ENCODE measurements around the gene EPHB1.

EPHB1 gene

GRCh38 chr3:134794950-134795745, at the start of gene EPHB1:
EPHB1 (plus strand) TSS chr3:134795260.
- peak; percentile 95 for DNase-seq

DNA sequence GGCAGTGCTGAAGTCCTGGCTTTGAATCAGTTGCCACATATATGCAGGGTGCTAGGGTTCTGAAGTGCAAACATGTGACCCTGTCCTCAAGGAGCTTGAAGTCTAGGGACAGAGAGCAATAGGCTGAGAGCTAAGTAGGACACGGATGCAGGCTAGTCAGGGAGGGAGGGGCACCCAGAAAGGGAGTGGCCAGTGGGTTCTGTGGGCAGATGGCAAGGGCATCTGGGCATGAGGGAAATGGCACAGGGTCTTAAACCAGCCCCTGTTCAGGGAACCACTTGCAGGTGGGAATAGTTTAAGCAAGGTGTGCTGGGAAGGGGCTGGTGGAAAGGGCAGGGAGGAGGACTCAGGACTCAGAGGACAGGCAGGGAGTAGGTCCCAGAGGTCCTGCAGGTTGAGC, 46.4 kb upstream of the EPHB1 start:
- DNase-seq = no peak

- no peak for DNase-seq
Measured at GRCh38 chr3:134749174-134749573, 45.9 kb upstream of the EPHB1 start.

DNA sequence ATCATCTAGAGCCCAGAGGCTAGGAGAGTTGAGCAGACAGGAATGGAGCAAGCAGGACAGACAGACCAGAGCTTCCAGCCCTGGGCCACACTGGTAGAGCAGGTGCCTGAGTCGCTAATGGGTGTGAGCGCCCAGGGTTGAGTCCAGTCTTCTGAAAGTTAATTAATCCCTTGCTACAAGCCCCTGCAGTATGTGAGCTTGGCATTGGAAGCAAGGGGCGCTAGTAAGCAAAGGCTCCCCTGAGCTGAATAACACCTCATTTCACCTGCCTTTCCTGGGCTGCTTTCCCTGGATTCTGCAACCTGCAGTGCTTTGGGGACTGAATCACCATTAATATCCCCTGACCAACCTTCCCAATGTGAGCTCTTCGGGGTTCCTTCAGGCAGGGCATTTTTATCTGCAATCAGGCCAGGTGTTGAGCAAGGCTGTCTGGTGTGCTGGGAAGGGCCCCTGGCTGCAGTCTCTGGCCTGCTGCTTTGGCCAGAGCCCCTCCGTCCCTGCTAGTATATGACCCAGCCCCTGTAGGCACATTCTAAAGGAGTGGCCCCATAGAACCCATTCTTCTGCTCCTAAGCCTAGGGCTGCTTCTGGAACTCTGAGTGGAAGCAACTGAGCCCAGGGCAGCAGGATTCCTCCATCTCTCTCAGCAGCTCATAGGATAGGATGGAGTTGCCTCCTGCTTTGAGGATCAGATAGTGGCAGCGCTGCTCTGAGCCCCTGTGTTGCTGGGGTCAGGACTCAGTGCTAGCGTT, 45.1 kb upstream of the EPHB1 start:
- DNase-seq = no peak

DNA sequence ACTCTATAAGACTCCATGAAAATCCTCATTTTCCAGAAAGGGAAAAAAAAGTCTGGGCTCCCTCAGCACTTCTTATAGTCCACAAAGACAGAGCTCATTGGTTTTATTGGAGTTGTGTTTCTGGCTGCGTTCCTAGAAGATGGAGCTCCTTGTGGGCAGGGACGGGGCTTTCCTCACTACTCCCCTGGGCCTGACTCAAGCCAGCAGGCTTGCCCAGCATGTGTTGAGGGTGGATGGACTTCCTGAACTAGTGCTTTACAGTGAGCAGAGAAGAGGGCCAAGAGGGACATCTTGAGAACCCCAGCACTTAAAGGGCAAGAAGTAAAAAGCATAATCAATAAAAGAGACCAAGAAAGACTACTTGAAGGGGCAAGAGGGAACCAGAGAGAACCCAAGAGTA, 43.2 kb upstream of the EPHB1 start:
- DNase-seq = no peak

DNA sequence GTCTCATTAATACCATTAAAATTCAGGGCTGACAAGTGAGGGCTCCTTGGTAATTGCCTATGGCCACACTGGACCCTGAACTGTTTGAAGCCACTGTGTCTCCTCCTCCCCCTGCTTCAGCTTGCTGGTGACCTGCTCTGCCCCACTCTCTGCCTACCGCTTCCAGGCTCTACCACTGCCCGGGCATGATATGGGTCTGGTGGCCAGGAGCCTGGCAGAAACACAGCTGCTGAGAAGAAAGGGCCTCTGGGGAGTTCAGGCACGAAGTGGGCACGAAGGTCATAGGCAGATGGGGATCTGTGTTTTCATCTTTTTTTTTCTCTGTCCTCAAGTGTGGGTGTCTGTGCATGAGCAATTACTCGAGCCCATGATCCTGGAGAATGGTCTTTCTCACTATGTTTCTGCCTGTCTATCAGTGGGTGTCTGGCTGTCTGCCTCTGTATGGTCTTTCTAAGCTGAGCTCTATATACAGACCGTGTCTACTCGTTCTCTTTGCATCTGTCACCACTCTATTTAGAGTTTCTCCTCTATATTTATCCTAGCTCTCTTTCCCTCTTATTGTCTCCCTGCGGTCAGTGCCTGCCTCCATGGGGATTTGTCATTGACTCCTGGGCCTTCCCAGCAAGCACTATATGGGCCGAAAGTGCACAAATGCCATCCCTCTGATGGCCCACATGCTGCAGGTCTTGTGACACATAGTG, 42.1 kb upstream of the EPHB1 start:
- DNase-seq = no peak

- no peak for DNase-seq
Measured at GRCh38 chr3:134753999-134754742, 40.9 kb upstream of the EPHB1 start.

DNA sequence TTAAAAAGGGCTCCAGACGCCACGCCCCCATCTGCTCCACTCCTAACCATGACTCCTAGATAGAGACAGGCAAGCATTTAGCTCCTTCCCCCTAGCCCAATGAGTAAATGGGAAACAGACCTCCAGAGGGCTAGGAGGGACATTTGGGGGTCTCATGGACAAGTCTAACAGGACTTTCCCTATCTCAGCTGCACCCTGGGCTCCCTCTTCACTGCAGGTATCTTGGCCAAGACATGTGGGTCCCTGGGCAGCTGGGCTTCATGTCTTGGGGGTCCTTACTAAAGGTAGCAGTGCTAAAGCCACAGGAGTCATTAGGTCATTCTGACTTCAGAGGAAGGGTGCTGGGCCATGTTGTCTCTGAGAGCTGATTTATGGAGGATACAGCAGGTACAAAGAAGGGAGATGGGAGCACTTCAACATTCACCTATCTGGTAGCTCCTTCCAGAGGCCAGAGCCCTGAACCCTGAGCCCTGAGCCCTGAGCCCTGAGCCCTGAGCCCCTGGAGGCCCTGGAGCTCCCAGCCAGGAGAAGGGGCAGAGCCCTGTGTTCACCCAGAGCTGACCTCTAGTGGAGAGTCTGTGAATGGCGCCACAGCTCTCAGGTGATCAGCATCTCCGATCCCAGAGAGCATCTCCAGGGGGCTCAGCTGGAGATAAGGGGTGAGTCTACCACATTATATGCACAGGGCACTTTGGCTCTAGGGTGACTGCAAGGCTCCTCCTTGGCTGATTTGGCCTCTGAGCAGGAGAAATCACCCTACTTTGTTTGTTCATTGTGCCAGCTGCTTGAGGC, 40.1 kb upstream of the EPHB1 start:
- DNase-seq = no peak

- DNase-seq = no peak
Measured at GRCh38 chr3:134755821-134756220, 39.2 kb upstream of the EPHB1 start.

DNA sequence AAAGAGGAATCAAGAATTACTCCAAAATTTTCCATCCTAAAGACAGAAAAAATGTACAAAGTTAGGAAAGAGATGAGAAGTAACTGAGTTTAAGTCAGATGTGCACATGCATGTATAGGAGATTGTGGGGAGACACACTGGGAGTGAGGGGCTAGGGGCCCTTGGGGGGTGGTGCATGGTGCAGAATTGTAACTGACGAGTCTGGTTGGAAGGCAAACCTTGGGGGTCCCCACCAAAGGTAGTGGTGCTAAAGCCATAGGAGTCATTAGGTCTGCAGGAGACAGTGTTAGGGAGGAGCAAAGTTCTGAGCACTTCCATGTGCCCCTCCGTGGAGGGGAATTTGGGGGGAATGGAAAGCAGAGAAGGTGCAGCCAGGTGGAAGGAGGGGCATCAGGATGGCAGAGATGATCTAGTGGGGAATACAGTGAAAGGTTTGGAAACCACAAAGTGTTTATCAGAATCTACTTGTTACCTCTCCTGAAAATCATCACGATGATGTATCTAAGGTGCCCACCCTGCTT, 37.5 kb upstream of the EPHB1 start:
- no peak for DNase-seq

DNA sequence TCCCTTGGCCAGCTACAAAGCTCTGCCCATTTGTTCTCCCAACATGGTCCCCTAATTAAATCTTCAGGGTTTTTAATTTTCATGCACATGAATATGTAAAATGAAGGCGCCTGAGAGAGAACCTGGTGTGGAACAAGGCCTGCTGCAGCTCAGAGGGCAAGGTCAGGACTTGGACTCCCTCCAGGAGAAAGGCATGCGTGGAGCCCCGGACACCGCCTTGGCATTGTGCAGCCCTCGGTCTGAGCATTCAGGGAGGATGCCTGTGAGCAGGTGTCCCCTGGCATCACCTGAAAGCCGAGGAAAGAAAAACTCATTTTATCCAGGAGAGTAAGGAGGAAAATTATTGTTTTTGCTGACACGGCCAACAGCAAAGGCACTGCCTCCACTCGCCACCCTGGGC, 33.8 kb upstream of the EPHB1 start:
- no peak for DNase-seq

- no peak for DNase-seq
Measured at GRCh38 chr3:134762016-134762415, 33.0 kb upstream of the EPHB1 start.

DNA sequence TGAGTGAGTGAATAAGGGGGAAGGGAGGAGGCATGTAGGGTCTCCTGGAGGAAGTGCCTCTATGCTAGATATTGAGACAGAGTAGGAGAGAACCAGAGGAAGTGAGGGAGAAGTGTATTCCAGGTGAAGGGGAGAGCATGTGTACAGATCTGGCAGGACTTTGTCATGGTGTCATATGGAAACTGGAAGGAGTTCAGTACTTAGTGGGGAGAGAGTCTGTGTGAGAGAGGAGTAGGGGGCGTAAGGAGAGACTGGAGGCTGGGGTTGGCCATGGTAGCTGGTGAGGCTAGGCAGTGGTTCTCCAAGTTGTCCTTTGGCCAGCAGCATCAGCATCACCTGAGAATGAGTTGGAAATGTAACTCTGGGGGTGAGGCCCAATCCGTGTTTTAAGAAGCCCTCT, 29.6 kb upstream of the EPHB1 start:
- DNase-seq = no peak

DNA sequence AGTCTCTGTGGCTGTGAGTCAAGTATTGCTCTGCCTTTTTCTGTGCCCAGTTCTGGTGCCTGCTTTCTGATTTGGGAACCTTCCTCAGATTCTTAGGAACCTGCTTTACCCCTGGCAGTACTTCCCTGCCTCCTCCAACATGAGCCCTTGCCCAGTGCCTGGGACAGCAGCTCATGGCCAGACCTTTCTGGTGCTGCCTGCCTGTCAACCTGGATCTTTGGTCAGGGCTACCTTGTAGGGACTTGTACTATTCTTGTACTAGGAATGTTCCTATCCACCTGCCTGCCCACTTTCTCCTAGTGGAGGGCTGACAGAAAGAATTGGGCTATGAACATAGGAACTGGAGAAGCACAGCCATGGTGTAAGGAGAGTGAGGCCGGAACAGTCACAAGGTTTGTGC, 28.8 kb upstream of the EPHB1 start:
- DNase-seq = no peak

DNA sequence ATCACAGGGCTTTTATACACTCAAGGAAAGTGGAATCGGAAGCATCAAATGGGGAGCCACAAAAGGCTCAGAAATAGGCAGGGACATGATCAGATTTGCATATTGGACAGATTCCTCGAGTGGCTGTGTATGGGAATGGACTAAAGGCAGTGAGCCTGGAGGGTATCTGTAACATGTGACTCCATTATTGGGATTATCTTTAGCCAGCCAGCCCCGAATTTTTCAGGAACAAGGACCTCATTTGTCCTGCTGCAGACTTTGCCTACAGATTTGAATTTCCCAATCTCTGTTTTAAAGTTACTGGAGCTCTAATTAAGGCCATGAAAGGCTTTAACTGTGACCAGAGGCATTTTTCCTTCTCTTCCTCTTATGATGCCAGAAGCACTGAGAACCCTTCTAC, 26.9 kb upstream of the EPHB1 start:
- no peak for DNase-seq

- DNase-seq = no peak
Measured at GRCh38 chr3:134768837-134769236, 26.2 kb upstream of the EPHB1 start.

DNA sequence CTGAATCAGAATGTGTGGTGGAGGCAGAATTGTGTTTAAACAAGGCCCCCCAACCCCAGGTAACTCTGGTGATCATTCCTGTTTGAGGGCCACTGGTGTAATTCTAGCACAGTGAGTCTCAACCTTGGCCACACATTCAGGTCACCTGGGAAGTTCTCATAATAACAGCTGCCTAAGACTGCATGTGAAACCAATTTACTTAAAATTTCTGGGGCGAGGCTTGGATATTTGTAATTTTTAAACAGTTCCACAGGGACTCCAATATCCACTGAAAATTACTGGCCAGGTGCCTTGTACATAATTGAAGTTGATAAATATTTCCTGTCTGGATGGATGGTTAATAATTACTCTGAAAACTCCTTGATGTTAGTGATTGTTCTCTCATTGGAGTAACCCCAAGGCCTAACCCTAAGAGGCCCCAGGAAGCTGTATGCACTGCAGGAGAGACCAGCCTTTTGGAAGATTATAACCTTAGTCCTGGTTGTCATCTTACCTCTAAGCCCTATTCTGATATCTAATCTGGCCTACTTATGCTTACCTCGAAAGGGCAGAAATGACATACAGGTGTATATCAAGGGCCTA, 25.7 kb upstream of the EPHB1 start:
- no peak for DNase-seq

DNA sequence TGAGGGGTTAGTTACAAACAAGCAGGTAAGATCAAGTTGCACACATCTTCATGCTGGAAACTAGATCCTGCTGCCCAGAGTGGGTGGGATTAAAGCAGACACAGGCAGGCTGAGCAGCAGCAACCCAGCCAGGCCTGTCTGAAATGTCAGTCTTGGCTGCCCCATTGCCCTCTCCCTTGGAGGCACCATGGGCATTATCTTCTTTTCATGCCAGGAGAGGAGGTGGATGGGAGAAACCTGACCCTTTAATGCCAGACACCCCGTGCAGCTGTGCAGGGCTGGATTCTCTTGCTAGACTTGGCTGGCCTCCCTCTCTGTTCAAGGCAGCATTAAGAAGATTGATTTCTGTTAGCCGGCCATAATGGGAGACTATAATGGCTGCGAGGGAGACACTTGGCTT, 23.0 kb upstream of the EPHB1 start:
- DNase-seq = peak; percentile 19

GRCh38 chr3:134772591-134772990, 22.5 kb upstream of the EPHB1 start:
- DNase-seq = no peak

DNA sequence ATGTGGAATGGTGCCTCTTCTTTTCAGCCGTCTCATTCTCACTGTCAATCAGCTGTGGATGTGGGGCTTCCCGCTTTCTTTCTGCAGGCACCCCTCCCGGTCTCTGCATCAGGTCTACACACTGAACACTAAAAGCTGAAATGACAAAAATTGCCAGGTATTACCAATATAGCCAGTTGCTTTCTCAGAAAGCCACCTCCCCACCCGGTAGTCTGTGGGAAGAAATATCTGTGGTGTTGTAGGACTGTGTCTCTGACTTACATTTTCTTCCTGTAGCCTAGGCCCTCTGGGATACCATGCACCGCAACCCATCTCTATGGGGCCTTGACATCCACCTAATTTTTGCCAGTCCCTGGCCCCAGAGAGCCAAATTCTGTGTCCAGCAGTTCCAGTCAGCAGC, 19.2 kb upstream of the EPHB1 start:
- DNase-seq = no peak

- DNase-seq = no peak
Measured at GRCh38 chr3:134776518-134776917, 18.5 kb upstream of the EPHB1 start.

GRCh38 chr3:134777341-134777740, 17.7 kb upstream of the EPHB1 start:
- DNase-seq = no peak
